HG02852 (cell line): ENCODE measurements around the gene VPS45.

Experiments used
- ATAC-seq: cut with Tn5 transposase; IDR thresholded peaks from one replicate; pipeline ENCODE4 v1.9.1; 2021; ENCODE audit warnings: mild to moderate bottlenecking, moderate library complexity; ENCODE audit not compliant: unreplicated experiment

VPS45 gene

DNA sequence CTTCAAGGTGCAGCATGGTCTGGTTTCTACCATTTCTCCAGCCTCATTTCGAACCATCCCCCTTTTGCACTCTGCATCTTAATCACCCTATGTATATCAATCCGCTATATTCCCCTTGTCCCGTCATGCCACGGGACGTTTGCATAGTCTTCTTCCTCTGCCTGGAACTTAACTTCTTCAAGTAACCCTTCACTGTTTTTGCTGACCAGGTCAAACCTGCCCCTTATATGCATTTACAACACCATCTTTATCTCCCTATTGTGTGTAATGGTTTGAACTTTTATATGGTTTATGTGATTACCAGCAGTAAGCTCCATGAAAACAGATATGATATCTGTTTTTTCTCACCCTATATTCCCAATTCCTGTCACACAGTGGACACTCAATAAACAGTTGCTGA is 2.3 kb downstream of the VPS45 start:
- no peak for ATAC-seq

DNA sequence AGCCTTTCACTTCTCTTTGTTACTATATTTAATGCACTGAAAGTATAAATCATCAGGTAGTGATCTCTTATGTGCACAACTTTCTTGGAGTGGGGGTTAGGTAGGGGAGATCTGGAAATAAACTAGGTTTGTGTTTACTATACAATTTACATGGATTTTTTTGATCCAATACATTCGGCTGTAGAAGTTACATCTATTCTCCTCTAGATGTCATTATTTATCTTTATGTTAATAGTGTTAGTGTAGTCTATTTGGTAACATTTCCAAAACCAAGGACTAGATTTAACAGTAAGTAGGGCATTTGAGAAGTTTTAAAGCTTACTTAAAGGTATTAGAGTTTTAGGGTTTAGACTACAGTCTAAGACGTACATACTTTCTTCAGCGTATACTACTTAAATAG is 5.4 kb downstream of the VPS45 start:
- no peak for ATAC-seq

DNA sequence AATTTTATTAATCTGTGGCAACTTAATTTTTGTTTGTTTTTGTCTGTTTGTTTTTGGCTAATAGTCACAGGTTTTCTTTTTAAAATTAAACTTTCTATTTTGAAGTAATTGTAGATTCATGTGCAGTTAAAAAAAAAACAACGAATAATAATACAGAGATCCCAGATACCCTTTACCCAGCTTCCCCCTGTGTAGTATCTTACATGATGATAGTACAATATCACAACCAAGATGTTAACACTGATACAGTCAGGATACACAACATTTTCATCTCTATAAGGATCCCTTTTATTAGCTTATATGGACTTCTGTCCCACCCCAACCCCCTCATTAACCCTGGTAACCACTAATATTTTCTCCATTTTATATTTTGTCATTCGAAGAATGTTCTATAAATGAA is 5.9 kb downstream of the VPS45 start:
- ATAC-seq = no peak

GRCh38 chr1:150076066-150076465 is 8.5 kb downstream of the VPS45 start:
- ATAC-seq = no peak

DNA sequence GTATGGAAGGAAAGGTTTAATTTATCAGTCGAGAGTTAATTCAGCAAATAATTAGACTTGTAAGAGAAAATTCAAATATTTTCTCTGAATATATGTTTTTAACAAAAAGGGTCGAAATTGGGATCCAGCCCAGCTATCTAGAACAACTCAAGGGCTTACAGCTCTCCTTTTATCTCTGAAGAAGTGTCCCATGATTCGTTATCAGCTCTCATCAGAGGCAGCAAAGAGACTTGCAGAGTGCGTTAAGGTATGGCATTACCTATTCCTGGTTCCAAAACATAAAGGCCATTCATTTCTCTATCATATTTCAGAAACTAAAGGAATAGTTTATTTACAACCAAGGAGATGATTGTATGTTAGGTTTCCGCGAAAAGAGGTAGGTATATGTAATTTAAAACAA is 9.4 kb downstream of the VPS45 start:
- ATAC-seq = no peak

DNA sequence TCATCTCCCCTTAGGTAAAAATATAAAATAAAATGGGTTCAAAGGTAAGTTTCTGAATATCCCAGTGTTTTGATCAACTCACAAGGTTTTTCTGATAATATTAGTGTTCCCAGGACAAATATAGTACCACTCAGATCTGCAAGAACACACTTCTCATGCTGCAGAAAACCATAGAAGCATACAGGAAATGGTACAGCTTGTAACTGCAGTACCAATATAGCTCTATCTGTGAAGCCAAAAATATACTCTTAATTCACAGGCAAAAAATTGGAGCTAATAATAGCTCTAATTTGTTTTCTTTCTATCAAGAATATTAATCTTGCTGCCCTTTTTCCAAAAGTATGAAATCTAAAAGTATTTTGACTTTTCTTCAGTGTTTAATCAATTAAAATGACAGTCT is 13.2 kb downstream of the VPS45 start:
- ATAC-seq = no peak

DNA sequence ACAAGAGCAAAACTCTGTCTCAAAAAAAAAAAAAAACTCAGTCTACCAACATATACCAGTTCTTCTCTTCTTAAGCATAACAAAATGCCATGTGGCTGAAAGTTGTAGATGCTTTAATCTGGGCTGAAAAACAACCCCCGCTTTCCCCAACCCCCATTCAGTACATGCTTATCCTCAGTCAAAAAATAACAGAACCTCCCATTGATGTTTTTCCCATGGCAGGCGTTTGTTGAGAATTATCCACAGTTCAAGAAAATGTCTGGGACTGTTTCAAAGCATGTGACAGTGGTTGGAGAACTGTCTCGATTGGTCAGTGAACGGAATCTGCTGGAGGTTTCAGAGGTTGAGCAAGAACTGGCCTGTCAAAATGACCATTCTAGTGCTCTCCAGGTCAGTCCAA is 14.9 kb downstream of the VPS45 start:
- no peak for ATAC-seq

DNA sequence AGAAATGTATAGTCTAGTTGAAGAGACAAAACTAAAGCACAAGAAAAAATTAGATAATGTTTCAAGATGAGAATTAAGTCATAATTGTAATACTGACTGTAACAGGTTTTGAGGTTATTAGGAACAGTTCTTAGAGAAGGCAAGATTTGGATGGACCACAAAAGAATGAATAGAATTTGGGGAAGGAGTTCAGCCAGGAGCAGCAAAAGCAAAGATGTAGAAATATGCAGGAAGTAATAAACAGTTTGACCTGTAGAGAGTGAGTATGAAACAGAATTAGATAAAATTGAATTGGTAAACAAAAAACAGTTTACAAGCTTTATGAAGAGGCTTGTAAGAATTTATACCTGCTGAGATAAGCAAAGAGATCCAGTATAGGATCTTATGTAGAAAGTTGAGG is 16.3 kb downstream of the VPS45 start:
- no peak for ATAC-seq

DNA sequence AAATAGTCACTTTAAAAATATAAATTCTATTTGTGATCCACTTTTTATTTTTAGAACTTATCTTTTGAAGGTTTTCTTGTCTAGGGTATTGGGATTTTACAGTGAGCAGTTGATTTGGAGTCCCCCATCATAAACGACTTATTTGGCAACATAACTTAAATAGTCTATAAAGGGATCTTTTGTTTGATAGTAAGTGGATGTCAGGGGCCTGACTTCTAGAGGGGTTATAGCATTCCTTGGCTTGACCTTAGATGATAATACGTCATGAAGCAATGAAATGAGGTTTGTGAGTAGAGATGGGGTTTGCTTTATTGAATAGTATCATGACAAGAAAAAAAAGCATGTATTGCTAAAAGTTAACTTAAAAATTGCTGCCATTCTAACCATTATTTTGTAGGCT is 17.8 kb downstream of the VPS45 start:
- ATAC-seq = no peak

DNA sequence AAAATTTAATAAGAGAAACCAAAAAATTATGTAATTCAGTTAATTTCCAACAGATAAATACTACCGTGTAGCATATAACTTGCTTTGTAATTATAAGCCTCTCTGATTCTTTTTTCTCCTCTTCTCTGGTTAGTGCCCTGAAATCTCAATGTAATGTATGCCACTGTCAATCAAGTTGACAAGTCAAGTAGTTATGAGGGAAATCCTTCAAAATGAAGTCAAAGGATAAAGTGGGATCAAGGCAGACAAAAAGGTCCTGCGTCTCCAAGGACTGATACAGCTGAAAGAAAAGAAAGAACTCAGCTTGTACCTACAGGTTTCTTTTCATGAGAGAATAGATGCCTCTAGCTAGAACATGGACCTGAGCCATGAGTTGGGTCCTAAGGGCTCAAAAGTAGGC is 19.8 kb downstream of the VPS45 start:
- no peak for ATAC-seq

- no peak for ATAC-seq
Observed at GRCh38 chr1:150089846-150090520, 22.4 kb downstream of the VPS45 start.

GRCh38 chr1:150092180-150092791 is 24.7 kb downstream of the VPS45 start:
- ATAC-seq = no peak

DNA sequence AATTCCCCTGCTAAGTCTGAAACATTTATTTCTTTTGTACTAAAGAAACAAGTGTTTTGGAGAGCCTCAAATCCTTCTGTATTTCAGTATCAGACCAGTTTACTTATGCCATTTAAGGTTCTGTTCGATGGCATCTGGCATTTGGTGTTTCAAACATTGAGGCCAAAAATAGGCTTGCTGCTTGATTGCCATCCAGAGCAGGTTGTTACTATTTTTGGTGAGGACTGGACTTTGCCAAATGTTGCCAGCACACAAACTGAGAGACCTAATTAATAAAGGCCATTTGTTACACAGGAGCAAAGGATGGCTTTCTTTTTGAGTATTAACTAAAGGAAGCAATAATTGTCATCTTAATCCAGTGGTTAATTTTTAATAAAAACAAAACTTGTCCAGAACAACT is 26.2 kb downstream of the VPS45 start:
- ATAC-seq = no peak

GRCh38 chr1:150094734-150095265 is 27.2 kb downstream of the VPS45 start:
- no peak for ATAC-seq

DNA sequence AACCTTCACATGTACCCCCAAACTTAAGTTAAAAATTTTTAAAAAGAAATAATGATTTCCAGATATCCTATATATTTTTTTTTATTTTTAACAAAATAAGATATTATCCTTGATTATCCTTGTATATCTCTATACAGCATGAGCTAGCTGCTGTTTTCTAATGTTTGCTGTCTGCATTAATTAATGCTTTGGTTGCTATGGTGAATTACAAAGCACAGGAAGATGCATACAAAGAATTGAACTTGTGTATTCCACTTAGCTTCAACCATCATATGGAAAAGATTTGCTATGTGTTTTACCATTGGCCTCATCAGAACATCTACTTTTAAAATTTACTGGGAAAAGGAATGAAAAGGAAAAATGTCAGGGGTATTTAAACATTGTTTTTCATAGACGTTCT is 35.4 kb downstream of the VPS45 start:
- no peak for ATAC-seq

DNA sequence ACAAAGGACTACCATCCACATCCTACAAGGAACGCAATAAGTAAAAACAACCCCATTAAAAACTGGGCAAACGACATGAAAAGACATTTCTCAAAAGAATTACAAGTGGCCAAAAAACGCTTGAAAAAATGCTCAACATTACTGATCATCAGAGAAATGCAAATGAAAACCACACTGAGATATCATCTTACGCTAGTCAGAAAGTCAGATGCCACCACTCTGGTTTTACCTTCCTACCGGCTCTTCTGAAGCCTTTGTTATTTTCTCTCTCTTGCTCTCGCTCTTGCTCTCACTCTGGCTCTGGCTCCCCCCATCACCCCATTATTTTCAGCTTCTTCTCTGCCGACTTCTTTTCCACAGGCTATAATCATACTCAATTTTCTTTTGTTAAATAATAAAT is 38.8 kb downstream of the VPS45 start:
- ATAC-seq = no peak

GRCh38 chr1:150109586-150109985 is 42.0 kb downstream of the VPS45 start:
- ATAC-seq = no peak

GRCh38 chr1:150110116-150110515 is 42.5 kb downstream of the VPS45 start:
- no peak for ATAC-seq

- no peak for ATAC-seq
Observed at GRCh38 chr1:150111670-150112069, 44.1 kb downstream of the VPS45 start.

DNA sequence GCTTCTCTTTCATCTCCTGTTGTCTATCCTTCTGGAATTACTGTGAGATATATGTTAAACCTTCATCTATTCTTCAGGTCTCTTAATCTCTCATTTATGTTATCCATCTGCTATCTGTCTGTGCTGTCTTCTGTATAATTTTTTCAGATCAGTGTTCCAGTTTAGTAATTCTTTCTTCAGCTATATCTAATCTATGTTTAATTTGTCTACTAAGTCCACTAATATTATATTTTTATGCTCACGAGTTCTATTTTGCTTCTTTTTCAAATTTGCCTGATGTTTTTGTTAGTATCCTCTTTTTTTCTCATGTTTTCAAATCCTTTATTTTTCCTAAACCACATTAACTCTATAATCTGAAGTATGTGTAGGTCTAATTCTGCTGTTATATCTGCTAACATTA is 47.5 kb downstream of the VPS45 start:
- ATAC-seq = no peak

DNA sequence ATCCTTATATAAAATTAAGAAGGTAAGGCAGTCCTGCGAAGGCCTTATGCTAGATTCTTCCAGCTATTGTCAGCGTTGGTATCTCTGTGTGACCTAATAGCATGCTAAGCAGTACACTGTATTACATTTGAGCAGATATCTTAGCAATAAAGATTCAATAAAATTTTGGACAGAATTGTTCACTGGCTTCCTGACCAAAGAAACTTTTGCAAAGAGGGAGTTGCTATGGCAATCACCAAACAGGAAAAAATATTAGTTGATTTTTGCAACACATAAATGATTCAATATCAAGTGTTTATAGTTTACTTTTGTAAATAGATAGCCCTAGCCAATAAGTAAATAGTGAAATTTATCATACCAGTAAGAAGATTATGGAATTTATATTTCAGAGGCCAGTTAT is 51.1 kb downstream of the VPS45 start:
- ATAC-seq = no peak

DNA sequence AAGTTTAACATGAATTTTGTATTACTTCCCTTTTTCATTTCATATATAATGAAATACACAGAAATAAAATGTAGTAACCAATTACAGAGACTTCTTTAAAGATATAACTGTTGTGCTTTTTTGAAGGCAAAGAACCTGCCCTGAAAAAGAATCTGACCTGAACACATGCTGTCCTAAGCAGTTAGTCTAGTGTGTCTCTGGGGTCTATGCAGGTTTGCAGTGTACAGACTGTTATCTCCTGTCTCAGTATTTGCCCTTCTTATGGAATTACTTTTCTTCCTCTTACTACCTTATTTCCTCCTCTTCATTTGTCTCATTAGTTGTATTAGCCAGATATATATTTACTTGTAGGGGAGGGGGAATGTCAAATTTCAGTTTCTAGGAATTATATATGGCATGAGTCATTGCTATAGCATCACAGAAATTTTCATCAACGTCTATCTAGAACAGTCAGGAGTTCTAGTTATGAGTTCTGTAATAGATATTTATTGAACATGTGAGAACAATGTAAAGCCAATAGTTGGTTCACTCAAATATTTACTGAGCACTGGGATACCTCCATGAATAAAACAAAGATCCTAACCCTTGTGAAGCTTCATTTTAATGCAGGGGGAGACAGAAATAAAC is 53.8 kb downstream of the VPS45 start:
- no peak for ATAC-seq
